ENCODE measurements around the gene GFER. TPM values are rescaled to one million over a fixed set of nuclear protein-coding genes. Genes with fewer than 3 reads are reported as not detected.

Gene GFER
- total RNA-seq, 4 donors from 2014 or later: 12.8 to 45.6 (median 25.1) TPM

- H3K4me1 ChIP-seq: peaks cover 4 to 71% (median 44%) of the 10 kb centered on the region in 3 donors
These were observed 21.7 kb downstream of the GFER start for GRCh38 chr16:2005646-2006045.

DNA sequence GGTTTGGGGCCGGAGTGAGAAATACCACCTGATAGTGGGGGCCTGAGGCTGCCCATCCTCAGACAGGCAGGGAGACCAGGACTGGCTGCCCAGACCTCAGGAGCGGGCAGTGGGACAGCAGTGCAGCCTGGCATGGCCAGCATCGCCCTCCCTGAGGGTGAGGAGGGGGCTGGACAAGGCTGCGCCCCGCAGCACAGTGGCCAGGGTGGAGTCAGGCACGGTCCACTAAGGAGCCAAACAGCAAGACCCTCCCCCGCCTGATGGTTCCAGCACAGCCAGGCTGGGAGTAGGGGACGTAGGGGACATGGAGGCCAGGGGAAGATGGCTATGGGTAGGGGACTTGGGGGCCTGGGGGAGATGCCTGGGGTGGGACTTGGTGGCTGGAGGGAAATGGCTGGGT, 22.3 kb downstream of the GFER start:
- peaks cover 0 to 32% of the 10 kb centered on the region in 2 donors for H3K36me3 ChIP-seq
- no peaks in the 10 kb centered on the region for H3K27me3 ChIP-seq
- 90 to 93% methylated on average over 4 of the region's 8 CpGs for WGBS, 2 donors (ENCODE audit: low coverage in 1 of 2)
- no peak for TF ChIP-seq POLR2AphosphoS5 (IDR thresholded peaks at IDR 0.05)
- no peak for TF ChIP-seq CTCF (IDR thresholded peaks at IDR 0.05)
- TF ChIP-seq EP300 (IDR thresholded peaks at IDR 0.05): no peak
- TF ChIP-seq POLR2A (IDR thresholded peaks at IDR 0.05): no peak
- no peak overlapping the region for H3K27ac ChIP-seq
- H3K9me3 ChIP-seq: no peaks in the 10 kb centered on the region
- ATAC-seq: no peak
- no peak overlapping the region for H3K4me3 ChIP-seq
- peaks cover 4 to 73% (median 44%) of the 10 kb centered on the region in 3 donors for H3K4me1 ChIP-seq

More at GRCh38 chr16:2005646-2006045, 21.7 kb downstream of the GFER start:
- Histone ChIP-seq H3K36me3 (peaks cover 0 to 39% of the 10 kb centered on the region in 2 donors), H3K4me3 (no peak overlapping the region), H3K9me3 (no peaks in the 10 kb centered on the region), H3K27ac (no peak overlapping the region), H3K27me3 (no peaks in the 10 kb centered on the region)
- ATAC-seq: no peak
- no peak for TF ChIP-seq POLR2AphosphoS5 (IDR thresholded peaks at IDR 0.05)
- no peak for TF ChIP-seq POLR2A (IDR thresholded peaks at IDR 0.05)
- WGBS, 2 donors (ENCODE audit: low coverage in 1 of 2): 40% methylated on average over 1 of the region's 21 CpGs; no CpG with 5 or more reads in 1 of the 2 donors

GRCh38 chr16:2007081-2007836, 23.3 kb downstream of the GFER start:
- Histone ChIP-seq H3K27me3 (no peaks in the 10 kb centered on the region), H3K27ac (peak overlapping the region in 1 of 4 donors; percentile 95), H3K4me3 (peak overlapping the region in 1 of 2 donors; percentile 70), H3K4me1 (peaks cover 4 to 73% (median 44%) of the 10 kb centered on the region in 3 donors), H3K36me3 (peaks cover 0 to 22% of the 10 kb centered on the region in 2 donors), H3K9me3 (no peaks in the 10 kb centered on the region)
- 76% methylated on average over 6 of the region's 16 CpGs; no CpG with 5 or more reads in 1 of the 2 donors for WGBS, 2 donors (ENCODE audit: low coverage in 1 of 2)
- no peak for ATAC-seq
- TF ChIP-seq EP300 (IDR thresholded peaks at IDR 0.05) (no peak), POLR2A (IDR thresholded peaks at IDR 0.05) (no peak), CTCF (IDR thresholded peaks at IDR 0.05) (no peak), POLR2AphosphoS5 (IDR thresholded peaks at IDR 0.05) (no peak)

GRCh38 chr16:2008009-2008526, 24.1 kb downstream of the GFER start:
- Histone ChIP-seq H3K27me3 (no peaks in the 10 kb centered on the region), H3K36me3 (peaks cover 0 to 14% of the 10 kb centered on the region in 2 donors), H3K9me3 (no peaks in the 10 kb centered on the region), H3K4me1 (peaks cover 4 to 71% (median 44%) of the 10 kb centered on the region in 3 donors), H3K4me3 (peak overlapping the region in 1 of 2 donors; percentile 70), H3K27ac (peak overlapping the region in 3 of 4 donors; percentile 39 to 95 (median 95))
- ATAC-seq: no peak
- no peak for TF ChIP-seq CTCF (IDR thresholded peaks at IDR 0.05)
- no peak for TF ChIP-seq POLR2A (IDR thresholded peaks at IDR 0.05)
- no peak for TF ChIP-seq POLR2AphosphoS5 (IDR thresholded peaks at IDR 0.05)
- no peak for TF ChIP-seq EP300 (IDR thresholded peaks at IDR 0.05)
- 57 to 60% methylated on average over 4 to 9 of the region's 15 CpGs for WGBS, 2 donors (ENCODE audit: low coverage in 1 of 2)

DNA sequence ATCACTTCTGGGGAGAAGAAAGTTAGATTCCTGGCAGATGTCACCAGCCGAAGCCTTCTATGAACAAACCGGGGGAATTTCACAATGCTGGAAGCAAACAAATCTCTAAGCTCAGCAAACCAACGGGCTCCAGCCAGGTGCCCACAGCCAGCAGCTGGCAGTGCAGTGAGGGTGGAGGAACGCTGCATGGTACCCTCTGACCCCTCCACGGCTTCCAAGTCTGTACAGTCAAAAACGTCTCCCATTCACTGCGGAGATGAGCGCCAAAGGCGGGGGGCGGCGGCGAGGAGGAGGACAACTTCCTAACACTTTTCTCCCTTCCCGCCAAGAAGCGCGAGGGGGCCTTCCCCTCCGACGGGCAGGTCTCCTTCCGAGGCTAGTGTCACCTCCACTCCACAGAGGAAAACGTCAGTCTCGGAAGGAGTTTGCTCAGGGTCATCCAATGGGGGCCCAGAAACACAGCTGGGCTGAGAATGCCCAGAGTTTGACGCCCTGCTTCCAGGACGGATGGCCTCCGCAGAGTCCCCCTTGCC, 24.7 kb downstream of the GFER start:
- Histone ChIP-seq H3K4me1 (peaks cover 4 to 65% (median 41%) of the 10 kb centered on the region in 3 donors), H3K9me3 (no peaks in the 10 kb centered on the region), H3K27ac (peak overlapping the region; percentile 85 to 95 (median 94)), H3K27me3 (no peaks in the 10 kb centered on the region), H3K36me3 (peaks cover 0 to 9% of the 10 kb centered on the region in 2 donors), H3K4me3 (peak overlapping the region; percentile 70 to 90)
- TF ChIP-seq EP300 (IDR thresholded peaks at IDR 0.05) (no peak), CTCF (IDR thresholded peaks at IDR 0.05) (no peak), POLR2A (IDR thresholded peaks at IDR 0.05) (no peak), POLR2AphosphoS5 (IDR thresholded peaks at IDR 0.05) (peak; percentile 16)
- no peak for ATAC-seq
- WGBS, 2 donors (ENCODE audit: low coverage in 1 of 2): 2 to 14% methylated on average over 2 to 10 of the region's 23 CpGs

Data from gastroesophageal sphincter (tissue), 4 donors.